Gastrocnemius medialis (tissue), 4 donors: ENCODE results near the gene MBD5.

Experiments used
- POLR2A ChIP-seq, 2 donors: fragments of 450-650 bp; IDR thresholded peaks; one replicate each; pipeline ENCODE4 v1.6.1; 2017; ENCODE audit warnings: antibody characterized with exemption in 2 of 2, mild to moderate bottlenecking in 2 of 2, moderate library complexity in 2 of 2
- TF ChIP-seq, protein P1 (sequence below), 5 experiments: fragments of 450-650 bp in 3 of 5; fragments of 200-600 bp in 2 of 5; sonication (generic) in 2 of 5; IDR thresholded peaks in 4 of 5; conservative IDR thresholded peaks in 1 of 5; 1 replicate in 4 of 5; 2 replicates in 1 of 5; pipeline ENCODE4 v1.5.1; 2016 to 2019; ENCODE audit warnings: antibody characterized with exemption in 5 of 5, mild to moderate bottlenecking in 3 of 5, moderate library complexity in 3 of 5

DNA sequence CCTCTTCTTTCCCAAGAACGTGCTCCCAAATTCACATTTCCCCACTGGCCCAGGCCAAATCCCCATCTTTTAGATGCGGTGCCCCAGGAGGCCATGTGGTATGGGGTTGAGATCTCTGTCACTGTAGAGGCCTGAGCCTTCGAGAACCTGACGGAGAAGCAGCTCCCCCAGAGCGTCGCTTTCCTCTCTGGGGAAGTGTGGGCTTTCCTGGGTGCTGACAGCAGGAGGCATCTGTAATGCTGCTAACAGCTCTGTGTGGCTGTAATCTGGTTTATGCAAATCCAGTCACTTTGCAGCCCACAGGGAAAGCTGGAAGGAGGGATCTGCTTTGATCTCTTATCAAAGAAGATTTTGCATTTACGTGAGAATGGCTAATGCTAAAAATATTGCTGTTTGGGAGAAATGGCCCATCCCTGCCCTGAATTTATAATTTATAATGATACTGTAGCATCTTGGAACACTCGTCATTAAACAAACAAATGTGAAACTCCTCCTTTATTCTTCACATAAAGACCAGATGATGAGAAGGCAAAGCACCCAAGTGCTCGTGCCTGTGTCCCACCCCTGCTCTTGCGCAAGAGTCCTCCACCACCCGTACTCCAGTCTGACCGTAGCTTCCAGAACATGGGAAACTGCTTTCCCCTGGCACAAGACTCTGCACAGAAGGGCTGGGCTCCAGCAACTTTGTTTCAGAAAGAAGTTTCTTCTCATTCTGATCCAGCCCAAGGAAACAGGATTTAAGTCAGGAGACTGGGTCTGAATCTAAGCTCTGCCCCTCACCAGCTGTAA is 513.7 kb downstream of the MBD5 start:
- TF ChIP-seq, protein P1, sequence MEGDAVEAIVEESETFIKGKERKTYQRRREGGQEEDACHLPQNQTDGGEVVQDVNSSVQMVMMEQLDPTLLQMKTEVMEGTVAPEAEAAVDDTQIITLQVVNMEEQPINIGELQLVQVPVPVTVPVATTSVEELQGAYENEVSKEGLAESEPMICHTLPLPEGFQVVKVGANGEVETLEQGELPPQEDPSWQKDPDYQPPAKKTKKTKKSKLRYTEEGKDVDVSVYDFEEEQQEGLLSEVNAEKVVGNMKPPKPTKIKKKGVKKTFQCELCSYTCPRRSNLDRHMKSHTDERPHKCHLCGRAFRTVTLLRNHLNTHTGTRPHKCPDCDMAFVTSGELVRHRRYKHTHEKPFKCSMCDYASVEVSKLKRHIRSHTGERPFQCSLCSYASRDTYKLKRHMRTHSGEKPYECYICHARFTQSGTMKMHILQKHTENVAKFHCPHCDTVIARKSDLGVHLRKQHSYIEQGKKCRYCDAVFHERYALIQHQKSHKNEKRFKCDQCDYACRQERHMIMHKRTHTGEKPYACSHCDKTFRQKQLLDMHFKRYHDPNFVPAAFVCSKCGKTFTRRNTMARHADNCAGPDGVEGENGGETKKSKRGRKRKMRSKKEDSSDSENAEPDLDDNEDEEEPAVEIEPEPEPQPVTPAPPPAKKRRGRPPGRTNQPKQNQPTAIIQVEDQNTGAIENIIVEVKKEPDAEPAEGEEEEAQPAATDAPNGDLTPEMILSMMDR (IDR thresholded peaks at IDR 0.05 in 4 of 5, conservative IDR thresholded peaks at IDR 0.05 in 1 of 5): no peak
- TF ChIP-seq POLR2A (IDR thresholded peaks at IDR 0.05): no peak
